ENCODE results near the gene SEMA5A.

SEMA5A gene

DNA sequence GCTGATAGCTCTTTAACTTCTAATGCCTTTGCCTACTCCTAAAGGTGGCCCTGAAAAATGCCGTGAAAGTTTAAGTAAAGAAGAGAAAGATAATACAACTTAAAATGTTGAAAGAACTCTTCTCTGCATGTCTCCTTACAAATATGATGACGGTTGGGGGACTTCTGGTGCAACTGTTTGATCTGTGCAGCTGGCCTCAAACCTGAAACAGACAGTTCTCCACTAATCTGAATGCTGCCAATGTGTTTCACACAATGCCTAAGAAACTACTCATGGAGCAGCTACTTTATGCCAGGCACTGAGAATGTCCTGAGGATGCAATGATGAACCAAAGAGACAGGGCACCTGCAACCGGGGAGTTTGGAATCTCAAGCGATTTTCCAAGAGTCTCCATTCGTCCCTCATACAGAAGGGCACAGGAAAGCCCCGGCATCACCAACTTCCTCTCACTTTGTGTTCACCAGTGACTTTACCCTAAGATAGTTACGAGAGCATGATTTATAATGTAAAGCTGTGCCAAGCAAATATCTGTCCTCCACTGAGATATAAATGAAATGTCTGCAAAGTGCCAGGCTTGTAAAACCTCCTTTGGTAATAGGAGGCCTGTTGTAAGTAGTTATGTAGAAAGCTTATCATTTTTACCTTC lies 455.4 kb downstream of the SEMA5A start:
- DNase-seq, result no peak

DNA sequence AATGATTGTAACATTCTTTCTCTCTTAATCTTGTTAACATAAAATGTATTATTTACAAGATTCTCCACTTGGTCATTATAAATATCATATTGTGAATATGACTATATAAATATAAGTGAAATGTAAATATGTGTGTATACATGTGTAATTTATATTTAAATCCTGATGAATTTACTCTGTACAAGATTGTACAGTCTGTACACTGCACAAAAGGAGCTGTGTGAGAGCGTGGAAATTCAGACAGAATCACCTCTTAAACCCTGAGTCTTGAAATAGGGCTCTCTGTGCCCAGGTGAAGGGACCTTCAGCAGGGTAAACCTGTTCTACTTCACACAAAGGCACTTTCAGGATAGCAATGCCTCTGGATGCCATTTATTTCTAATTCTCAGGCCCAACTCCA lies 456.0 kb downstream of the SEMA5A start:
- DNase-seq, result no peak

DNA sequence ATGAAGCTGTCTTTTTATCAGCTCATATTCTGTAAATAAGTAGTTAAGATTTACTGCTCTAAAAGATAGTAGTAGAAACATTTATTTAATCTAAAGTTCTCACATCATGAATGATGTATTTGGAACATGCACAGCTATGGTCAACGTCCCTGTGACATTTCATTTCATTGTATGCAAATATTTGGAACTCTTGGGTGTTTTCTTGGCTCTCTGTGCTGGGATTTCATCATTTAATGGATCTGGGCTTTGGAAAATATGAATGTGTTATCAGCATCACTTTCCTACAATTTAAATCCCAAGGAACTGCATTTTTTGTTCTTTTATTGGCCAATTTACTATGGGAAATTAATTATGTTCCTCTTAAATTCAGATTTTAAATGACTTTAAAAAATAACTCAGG lies 462.9 kb downstream of the SEMA5A start:
- no peak for DNase-seq

DNA sequence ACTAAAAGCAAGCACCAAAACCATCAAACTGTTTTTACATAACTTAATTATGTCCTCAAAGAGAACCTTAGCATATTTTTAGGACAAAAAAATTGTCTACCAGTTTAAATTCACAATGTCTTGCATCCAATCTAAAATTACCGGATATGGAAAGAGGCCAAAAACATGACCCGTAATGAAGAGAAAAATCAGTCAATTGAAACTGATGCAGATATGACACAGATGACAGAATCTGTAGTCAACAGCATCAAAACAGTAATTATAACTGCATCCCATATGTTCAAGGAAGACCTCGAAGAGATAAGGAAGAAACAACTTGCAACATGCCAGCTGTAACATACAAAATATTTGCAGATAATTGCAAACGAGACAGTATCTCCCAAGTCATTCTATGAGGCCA lies 473.2 kb downstream of the SEMA5A start:
- DNase-seq, result no peak

DNA sequence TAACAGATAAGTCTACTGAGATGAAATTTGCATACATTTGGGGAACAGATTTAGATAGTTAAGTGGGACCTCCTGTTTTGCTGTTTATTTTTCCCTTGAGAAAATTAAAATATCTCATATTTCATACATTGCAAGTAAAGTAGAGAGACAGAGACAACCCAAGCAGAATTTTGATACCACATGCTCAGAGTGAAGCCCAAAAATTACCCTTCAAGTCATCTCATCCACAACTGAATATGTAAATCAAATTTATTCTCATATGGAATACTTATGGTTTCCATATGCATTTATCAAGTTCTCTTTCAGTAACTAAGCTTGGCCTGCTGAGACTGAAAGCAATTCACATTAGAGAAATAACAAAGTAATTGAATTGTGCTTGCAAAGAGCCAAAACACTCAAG lies 474.4 kb downstream of the SEMA5A start:
- DNase-seq, result no peak

DNA sequence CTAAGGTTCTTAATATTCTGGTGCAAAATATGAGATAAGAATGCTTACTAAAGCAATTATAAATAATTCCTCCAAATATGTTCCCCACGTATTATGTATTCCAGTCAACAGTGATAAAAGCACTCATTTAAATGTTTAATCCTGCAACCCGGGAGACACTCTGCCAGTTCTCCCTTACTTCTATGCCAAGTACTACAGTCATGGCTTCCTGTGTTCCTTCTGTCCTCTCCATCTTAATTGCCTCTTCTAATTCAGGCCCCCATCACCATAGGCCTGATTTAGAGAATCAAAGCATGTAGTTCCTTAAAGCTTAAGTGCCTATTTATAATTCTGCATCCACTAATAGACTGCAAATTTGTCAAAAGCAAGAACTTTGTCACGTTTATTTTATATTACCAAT lies 474.8 kb downstream of the SEMA5A start:
- no peak for DNase-seq

DNA sequence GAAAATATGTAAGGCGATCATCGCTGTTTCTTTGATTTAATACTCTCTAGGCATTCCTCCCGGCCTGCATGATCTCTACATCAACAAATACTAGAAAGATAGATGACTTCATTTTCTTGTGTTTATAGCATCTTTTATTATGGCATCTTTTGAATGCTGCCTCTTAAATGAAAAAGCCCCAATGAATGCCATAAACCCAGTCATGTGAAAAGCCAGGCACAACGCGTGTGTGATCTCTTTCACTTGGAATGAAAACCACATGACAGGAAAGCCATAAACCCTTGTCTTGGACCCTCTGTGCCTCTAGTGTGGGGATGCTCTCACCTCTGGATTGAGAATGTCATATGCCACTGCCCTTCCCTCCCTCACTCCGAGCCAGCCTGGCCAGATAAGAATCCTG lies 476.2 kb downstream of the SEMA5A start:
- DNase-seq, result no peak

DNA sequence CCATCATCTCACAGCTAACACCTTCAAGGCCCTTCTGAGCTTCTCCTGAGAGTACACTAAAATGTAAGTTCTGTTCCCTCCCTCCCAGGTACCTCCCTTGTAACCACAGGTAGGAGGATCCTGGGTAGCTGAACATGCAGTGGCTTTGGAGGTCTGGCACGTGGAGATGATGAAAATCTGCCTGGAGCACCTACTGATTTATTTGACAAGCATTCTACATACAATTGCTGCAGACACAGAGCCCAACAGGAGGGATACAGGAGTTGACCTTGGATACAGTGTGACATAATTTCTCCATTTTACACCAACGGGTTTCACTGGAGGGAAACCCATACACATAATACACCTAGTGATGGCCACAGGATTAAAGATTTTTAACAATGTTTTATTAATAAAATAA lies 478.7 kb downstream of the SEMA5A start:
- DNase-seq, result no peak

DNA sequence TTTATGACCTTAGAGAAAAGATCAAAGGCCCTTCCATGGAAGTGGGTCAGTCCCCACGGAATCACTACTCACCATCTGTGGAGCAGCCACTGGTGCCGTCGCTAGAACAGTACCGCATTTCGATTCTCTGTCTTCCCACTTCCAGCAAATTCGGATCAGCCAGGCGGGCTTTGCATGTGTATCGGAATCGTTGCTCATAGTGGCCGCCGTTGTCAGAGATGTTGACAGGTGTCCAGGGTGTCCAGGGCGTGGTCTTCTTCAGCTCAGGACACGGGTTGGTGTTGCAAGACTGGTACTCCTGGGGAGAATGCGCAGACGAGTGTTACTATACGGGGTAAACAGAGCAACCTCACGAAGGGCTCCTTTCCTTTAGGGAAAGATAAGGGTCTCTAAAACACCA lies 479.5 kb downstream of the SEMA5A start:
- no peak for DNase-seq

DNA sequence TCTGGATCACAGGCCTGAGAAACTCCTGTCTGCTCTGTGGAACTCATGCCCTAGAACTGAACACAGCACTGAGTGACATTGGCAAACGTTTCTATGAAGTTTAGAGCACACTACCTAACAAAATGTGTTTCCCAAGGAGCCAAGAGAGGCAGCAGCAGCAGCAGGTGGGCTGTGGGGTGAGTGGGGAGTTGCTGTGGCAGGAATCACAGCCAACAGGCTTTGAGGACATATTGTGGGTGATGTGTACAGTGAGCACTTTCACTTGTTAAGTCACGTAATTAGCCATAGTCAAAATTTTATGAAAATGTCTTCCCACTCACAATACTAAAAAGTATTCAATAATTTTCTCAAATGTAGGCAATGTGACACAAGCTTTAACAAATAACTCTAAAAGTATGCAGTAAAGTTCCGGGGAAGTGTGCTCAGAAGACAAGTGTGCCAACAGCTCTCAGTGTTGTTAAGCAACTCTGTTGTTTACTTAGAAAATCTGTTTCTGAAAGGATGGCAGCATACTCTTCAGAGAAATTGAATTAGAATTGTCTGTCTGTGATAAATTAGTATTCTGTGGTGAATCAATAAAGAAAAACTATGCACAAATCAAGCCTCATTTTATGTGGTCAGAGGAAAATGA lies 482.1 kb downstream of the SEMA5A start:
- no peak for DNase-seq

DNA sequence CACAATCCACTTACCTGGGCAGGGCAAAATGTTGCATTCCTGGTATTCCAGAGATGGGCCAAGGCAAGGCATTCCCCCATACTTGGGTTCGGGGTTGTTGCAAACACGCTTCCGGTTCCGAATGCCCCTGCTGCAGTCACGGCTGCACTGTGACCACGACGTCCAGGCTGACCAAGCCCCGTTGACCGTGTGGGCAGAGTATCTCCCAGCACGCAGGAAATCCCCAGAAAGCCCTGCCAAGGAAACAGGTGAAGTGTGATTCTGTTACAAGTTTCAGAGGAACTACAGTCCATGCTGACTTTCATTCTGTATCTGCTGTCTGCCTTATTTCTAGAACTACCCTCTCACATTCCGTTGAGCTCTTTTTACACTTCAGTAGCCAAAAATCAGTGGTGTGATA lies 483.0 kb downstream of the SEMA5A start:
- no peak for DNase-seq

DNA sequence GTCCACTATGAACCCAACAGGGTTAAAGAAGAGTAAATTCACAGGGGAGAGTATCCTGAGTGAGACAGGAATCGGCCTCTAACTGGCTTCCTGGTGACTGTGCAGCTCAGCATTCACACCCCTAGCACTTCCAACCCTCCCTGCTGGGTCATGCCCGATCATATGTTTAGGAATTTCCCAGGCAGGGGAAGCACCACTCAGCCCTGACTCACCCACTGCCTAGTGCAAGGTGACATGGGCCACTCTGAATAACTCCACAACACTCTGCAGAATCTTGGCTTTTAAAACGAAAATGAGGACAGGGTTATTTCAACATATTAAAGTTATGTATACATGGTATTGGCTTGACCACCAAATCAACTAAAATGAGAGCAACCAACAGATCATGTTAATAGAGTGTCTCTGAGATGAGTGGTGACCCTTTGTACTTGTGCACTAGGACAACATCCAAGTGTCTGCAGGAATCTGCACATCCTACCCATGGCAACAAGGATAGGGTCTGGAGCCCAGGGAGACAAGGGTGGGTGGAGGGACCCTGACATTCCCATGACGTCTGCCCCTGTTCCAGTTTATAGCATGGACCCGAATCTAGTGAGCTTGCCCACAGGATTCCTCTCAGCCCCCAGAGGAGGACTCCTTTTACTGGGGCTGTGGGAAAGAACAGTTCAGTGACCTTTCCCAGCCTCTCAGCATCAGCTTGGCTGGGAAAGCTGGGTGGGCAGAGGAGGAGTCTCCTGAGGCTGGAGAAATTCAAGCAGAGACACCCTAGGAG lies 485.8 kb downstream of the SEMA5A start:
- DNase-seq, result no peak

DNA sequence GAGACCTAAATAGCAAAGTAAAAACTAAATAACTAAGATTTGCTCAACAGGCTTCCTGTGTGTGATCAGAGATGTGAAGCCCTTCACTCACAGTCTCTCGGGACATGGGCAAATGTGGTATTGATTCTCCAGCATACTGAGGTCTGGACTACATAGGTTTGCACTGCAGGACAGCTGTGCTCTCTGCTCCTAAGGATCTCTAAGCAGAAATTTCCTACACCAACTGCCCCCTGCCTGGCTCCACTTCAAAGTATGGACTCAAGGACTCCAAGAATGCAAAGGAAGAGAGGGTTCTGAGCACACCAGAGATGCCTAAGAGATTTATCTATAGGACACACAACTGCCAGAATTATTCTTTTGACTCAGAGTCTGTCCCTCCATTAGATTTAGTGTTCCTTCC lies 487.2 kb downstream of the SEMA5A start:
- DNase-seq, result no peak

DNA sequence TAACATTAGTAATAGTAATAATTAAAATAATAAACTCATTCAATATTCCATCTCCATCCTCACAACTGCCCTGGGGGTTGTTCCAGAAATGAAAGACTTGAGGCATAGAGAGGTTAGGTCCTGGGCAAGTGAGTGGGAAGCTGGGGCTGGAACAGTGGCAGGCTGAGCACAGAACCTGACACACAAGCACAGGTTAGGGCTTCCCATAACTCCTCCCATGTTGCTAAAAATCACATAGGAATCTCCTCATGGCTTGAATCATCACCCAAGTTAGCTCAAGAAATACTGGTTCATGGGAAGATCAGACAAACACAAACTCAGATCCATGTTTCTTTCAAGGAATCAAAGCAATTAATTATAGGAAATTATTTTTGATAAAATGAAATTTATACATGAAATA lies 487.7 kb downstream of the SEMA5A start:
- DNase-seq, result no peak

DNA sequence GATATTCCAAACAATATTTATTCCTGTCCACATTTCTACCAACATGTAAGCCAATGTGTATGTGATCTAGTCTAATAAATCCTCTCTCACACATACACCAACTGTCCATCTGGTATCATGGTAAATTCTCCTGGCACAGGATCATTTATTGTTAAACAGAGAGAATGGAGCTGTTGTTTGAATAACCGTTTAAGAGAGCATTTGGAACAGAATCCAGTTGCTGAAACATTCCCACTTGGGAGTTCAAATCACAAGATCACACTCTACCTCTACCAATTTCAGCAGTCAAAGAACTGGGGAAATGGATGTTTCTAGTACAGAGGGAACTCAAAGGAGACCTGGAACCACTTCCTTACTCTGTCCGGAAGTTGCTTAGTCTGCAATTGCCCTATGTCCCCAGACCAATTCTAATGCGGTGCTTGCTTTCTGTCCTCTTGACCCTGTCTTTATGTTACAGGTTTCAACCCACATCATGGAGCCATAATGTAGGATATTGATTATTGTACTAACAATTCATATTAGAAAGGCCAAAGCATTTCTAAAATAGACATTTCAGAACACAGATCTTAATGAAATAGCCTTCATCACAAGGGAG lies 488.4 kb downstream of the SEMA5A start:
- no peak for DNase-seq

DNA sequence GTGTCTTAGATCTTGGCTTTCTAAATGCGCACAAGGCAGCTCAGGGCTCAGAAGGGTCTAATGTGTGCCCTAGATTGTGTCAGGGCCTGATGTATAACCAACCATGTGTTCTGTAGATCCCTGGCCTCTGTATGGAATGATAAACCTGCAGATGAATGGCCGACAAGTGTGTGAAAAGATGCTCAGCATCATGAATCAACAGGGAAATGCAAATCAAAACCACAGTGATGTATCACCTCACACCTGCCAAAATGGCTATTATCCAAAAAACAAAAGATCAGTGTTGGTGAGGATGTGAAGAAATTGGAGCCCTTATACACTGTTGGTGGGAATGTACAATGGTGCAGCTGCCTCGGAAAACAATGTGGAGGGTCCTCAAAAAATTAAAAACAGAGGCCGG lies 489.8 kb downstream of the SEMA5A start:
- no peak for DNase-seq

DNA sequence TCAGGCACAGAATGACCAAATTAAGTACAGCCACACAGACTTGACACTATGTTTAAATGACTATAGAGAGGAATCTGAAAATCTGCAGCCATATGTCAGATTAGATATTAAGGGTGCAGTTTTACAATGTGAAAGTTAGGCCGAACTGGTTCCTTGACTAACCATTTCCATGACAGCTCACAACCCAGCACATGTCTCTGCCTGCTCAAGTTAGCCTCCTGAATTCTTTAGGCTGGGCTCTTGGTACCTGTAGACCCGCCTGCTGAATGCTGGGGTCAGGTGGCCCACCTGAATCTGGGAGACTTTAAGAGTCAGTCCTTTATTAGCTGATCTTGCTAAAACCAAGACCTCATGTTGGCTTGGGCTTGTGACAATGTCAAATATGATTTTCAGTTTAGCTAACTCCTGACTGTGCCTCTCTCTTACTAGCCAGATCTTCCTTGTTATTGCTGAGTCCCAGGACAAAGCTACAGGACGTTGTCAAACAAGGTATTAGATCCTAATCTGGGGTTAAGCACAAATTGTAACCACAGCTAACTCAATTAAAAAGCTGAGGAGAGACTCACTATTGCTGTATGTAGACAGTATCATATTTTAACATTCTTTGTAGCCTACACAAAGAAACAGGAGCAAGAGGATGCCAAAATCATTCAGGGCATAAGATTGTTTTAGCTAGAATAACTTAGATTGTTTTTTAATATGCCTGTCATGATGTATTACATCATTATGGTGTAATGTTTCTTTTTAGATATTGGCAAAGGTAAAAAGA lies 490.9 kb downstream of the SEMA5A start:
- no peak for DNase-seq

DNA sequence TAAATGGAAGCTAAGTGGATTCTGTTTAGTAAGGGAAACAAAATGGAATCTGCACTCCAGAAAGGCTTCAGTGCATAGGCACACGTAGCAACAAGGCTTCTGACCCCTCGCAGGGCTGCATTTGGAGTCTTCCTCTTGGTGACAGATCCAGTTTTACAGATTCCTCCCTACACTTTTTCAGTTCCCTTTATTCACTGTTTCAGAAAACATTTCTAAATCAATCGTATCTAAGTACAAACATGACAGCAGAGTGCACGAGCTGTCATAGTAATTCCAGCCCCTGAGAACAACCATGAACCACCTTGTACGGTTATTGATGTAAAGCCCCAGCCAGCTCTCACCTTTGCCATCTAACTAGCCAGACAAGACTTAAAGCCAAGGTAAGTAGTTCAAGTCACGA lies 491.6 kb downstream of the SEMA5A start:
- no peak for DNase-seq

DNA sequence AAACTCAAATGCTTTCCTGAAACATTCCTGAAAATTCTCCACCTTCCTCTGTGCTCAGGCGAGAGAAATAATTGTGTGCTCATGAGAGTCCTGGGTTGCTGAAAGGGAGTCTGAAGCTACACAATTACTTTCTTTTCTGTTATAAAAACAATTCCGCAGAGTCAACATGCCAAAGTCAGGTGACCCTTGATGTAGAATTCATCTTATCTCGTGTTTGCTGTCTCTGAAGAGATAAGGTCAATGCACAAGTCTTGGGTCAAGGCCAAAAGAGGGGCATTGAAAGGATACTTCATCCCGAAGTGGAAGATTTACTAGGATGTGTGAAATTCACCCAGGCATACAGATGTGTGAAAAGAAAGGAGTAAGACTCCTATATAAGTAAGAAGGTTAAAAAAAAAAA lies 493.5 kb downstream of the SEMA5A start:
- no peak for DNase-seq

DNA sequence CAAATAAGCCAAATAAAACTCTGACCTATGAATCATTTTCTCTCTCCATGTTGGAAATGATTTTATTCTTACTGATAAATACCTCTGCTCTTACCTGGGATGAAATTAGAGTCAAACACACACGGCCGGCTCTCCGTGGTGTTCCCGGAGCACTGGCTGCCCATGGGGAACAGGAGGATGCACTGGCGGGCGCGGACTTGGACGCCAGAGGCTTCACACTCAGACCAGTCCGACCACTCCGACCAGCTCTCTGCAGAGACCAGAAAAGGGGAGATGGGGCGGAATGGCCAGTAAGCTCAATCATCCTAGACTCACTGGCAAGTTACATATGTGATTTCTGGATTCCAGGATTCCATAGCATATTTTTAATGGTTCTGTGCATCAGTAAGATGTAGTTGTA lies 494.1 kb downstream of the SEMA5A start:
- no peak for DNase-seq

DNA sequence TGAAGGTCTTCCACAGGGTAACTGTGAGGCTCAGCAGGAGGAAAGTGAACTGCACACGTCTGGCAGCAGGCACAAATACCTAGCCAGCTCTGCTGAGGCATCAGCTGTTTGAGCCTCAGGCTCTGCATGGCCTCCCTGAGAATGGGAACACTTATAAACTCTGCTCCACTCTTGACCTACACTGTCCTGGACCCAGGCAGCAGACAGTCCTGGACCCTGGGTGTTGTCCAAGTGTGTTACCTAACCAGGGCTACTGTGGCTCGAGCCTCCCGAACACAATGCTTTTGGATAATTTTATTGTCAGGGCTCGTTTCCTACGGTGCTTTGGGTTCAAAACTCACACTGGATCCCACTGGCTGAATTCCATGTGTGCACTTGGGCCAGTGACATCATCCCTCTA lies 497.9 kb downstream of the SEMA5A start:
- DNase-seq, result no peak

DNA sequence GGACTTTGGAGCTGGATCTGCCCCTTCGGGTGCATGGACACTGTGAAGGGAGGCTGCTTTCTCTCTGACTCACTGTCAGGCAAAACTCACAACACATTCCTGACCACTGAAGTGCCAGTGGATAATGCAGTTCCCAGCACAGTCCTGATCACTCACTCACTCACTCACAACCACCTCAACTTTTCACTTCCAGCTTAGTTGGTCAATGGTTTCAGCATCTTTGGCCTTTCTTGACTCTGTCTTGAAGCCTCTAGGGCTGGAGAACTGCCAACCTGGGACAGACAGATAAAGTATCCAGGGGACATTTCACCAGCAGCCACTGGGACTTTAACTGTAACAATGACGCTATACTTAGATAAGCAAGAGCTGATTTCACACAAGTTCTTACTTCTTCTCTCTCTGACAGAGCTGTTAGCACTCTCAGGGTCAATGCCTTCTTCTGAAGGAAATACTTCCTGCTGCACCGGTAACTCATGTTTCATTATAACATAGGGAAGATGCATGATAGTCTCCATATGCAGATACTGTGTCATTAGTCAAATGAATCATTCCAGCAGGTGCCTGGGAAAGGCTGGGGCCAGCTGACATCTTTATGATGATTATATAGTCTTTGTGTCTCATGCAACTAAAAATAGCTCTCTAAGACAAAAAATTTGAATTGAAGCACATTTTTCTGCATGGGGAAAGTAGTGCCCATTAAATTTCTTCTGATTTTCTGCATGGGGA lies 499.0 kb downstream of the SEMA5A start:
- no peak for DNase-seq

DNA sequence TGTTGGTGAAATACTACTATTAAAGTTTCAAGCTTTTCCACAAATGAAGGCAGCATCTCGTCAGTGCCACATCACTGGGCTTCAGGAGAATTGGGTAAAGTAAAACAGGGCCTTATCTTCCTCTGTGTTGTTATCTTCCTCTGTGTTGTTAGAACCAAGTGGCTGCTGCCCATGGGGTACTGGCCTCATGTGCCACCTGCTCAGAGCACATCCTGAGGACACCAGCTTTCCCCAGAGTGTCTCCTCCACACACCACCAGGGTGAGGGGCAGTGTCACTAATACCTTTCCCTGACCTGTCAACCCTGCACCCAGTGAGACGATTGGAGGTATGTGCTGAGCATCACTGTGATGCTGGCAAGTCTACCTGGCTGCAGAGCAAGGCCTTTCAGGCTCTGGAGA lies 499.9 kb downstream of the SEMA5A start:
- DNase-seq, result no peak
